Fibroblast of gingiva (primary cell): ENCODE measurements around the gene ZBTB7C.

Experiments used
- DNase-seq: peaks from one replicate; pipeline ENCODE4 v3.0.0-alpha.2; 2011; ENCODE audit warnings: low read depth

ZBTB7C gene

GRCh38 chr18:48019557-48020325 is 389.4 kb downstream of the ZBTB7C start:
- no peak for DNase-seq

GRCh38 chr18:48018851-48019250 is 390.3 kb downstream of the ZBTB7C start:
- no peak for DNase-seq

DNA sequence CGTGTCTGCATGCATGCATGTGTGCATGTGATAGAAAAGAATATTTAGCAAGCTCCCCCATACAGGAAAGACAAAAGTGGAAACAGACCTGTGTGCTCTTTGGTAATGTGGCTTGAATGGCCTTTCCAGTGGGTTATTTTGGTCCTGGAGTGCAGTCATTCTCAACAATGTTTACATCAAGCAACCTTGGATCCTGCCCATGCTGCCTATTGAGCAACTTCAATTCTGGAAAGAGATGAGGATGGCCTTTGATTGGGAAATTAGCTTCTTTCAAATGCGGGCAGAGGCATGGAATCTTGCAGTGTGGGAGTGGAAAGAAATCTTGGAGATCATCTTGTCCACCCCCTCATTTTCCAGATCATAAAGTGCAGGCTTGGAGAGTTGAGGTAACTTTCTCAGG is 391.5 kb downstream of the ZBTB7C start:
- DNase-seq = peak; percentile 93

DNA sequence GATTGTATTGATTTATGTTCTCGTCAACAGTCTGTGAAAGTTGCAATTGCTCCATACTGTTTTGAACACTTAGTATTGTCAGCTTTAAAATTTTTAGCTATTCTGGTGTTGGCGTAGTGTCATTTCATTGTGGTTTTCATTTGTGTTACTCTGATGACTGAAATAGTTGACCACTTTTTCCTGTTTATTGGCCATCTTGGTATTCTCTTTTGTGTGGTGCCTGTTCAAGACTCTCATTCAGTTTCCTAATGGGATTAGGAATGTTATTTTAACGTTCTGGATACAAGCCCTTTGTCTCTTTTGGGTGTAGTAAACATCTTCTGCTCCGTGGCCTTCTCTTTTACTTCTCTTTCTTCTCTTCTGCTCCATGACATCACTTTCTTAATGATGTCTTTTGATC is 396.0 kb downstream of the ZBTB7C start:
- no peak for DNase-seq

DNA sequence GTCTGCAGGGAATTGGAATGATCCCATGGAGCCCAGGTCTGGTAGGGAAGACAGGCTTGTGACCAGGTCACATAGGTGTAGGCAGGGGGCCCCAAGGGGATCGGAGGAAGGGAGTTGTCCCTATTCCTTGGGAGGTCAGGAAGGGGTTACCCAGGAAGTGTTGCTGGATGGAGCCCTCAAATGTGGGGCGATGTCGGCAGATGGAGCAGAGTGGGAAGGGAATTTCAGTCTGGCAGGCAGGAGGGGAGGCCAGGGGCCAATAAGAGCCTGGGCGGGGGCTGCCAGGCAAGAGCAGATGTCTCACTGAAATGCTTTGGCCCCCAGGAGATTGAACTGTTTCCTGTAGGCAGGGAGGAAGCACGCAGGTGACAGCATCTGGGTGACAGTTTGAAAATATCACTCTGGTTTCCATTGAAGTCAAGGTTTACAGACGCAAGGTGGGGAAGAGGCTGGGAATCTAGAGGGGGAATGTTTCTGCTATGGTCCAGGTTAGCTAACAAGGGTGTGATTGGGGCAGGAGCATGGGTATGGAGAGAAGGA is 397.2 kb downstream of the ZBTB7C start:
- DNase-seq = no peak

- no peak for DNase-seq
These were observed 398.9 kb downstream of the ZBTB7C start for GRCh38 chr18:48010264-48010663.

DNA sequence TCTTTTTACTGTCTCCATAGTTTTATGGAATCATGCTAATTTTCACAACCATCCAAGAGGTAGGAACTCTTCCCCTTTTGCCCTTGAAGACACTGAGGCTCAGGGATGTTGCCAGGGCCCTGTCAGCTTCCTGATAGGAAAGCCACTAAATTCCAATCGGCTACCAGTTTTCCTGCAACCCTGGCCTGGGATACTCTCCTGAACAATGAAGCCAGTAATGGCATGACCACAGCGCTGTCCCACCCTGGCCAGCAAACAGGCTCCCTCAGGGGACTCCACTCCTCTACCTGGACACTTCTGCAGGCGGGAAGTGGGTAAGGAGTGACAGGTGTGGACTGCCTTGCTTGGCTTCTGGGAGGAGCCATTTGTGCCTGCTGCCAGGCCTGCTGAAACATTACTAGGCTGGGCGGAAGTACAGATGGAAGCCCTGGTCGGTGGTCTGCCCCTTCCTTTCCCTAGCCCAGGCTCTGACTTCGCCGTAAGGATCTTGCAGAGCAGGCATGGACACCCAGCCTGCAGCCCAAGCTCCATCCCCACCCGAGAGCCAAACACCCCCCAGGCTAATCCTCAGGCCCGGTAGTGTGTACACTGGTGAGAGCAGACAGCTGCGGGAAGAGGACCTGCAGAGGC is 400.0 kb downstream of the ZBTB7C start:
- DNase-seq = no peak

DNA sequence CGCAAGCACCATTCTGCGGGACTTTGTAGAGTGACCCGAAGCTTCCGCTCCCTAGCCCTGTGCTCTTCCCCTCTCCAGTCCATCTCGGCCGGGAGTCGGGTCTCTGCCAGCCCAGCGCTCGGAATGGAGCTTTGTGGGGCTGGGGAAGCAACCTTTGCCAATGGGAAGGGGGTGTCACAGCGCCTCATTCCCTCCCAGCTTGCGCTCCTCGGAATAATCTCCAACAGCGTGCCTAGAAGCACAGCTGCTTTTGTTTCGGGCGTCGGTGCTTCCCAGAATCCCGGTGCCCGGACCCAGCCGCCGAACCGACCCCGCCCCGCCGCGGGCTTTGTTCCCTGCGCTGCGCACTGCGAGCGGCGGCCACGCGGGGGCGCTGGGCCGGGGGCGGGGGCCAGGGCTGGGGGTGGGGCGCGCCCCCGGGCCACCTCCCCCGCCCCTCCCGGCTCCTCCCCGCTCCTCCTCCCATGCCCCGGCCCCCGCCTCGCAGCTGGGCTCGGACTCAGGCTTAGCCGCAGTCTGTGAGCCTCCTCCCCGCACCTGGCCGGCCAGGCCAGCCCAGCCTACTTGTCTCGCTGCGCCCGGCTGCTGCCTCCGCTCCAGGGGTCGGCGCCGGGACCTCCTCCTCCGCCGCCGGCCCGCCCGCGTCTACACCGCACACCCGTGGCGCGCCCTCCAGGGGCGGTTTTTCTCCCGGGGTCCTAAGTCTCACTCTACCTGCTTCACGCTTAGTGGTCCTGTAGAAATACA is 401.1 kb downstream of the ZBTB7C start:
- peak; percentile 71 for DNase-seq

DNA sequence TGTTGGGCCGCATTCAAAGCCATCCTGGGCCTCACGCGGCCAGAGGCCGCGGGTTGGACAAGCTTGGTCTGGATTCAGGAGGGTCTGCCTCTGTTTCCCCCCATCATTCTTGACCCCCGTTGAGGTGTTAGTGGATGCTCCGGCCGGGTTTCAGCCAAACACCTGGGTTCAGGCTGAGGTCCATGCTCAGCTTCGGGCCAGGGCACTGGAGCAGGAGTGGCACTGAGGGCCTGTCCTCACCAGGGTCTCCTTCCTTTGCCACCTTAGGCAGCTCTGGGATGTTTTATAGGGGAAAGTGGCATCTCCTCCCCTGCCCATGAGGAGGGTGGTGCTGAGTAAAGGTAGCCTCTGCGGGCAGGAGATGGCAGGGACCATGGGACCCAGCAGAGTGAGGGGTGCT is 401.8 kb downstream of the ZBTB7C start:
- DNase-seq = no peak

DNA sequence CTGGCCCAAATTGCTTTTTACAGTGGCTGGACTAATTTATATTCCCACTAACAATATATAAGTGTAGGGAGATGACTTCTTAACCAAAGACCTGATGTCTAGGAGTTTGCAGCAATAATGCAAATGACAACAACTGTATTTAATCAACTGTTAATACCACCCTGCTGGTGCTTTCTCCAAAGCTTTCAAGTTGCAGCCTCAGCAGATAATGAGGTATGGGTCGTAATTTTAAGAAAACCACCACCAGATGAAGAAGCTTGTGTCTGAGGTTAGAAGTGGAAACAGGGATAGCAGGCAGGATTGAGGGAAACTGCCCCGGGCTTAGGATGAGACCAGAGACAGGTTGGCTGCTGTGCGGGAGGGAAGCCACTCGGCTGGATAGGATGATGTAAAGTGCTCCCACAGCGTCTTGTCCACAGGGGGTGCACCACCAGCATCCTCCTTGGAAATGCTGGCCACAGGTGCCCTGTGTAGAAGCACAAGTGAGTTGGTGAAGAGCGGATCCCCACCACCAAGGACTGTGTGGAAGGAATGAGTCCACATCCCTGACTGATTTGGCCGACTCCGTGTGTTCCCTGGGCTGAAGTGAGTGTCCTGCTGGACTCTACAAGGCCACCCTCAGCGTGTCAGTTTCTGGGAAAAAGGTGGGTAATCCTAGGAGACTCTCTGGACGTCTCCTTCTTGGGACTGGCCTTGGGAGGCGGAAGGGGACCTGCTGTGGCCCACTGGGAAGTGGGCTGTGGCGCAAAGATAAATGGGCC is 402.6 kb downstream of the ZBTB7C start:
- no peak for DNase-seq

DNA sequence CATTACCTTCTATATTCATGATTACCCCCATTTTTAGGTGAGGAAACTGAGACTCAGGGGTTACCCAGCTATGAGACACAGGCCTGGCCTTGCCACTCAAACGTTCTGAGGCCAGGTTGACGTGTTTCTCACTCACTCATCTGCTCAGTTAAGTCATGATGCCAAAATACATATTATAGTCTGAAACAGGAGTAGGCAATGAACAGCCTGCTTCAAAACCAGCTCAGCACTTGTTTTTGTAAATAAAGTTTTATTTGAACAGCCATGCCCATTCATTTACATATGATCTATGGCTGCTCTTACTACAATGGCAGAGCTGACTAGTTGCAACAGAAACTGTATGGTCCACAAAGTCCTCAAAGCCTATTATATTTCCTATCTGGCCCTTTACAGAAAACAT is 404.6 kb downstream of the ZBTB7C start:
- no peak for DNase-seq

DNA sequence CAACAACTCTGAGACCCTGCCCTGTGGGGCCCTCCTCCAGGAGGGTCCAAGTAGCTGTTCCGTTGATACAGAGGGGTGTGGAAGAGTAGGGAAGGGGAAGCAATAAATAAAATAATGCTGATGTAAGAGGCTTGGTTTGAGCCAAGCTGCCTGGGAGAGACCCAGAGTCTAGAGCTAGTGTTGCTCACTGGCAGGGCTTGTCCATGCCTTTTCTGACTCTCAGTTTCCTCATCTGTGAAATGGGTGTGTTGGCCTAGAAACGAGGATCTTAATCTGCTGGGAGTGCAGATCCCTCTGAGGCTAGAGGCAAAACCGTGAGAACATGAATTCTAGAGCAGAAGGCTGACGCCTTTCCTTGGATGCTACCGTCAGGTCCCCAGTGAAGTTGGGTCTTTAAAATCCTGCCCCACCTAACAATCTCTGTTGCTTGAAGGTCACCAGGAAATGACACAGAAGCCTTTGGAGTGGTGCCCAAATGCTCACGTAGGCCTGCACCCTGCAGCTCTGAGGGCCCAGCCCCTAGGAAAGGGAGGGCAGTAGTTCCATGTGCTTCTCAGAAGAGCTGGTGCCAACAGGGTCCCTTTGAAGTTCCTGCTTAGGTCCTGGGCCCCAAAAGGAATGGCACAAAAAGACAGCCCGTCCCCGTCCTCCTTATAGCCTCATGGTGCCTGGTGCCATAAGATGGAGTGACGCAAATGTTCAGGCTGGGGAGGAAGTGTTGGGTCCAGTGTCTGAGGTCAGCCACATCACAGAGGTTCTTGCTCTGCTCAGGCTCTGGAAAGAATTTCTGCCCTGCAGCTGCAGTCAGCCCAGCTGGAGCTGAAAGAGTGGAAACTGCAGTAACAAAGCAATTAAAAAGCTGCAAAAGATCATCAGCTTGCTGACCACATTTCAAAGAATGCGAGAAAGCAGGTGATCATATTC is 405.5 kb downstream of the ZBTB7C start:
- peak; percentile 65 for DNase-seq

DNA sequence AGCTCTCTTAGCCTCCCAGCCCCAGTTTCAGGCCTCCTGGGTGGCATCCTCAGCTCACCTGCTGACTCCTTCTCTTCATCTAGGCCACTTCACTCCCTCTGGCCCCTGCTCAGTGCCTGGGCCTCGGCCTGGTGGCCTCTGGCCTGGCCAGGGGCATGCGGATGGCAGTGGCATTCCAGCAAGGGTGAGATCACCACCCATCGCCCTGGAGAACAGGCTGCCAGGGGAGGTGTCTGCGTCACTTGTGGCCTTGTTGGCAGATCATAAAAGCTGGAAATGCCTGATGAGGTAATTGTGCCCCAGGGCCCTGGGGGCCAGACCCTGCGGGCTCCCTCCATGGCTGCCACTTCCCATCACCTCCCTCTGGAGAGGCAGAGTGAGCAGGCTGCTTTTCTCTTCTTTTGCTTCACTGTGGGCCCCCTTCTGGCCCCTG is 406.2 kb downstream of the ZBTB7C start:
- peak; percentile 85 for DNase-seq

GRCh38 chr18:48000701-48001100 is 408.5 kb downstream of the ZBTB7C start:
- DNase-seq = no peak

- no peak for DNase-seq
These were observed 409.4 kb downstream of the ZBTB7C start for GRCh38 chr18:47999801-48000248.

GRCh38 chr18:47997338-47997780 is 411.8 kb downstream of the ZBTB7C start:
- no peak for DNase-seq

DNA sequence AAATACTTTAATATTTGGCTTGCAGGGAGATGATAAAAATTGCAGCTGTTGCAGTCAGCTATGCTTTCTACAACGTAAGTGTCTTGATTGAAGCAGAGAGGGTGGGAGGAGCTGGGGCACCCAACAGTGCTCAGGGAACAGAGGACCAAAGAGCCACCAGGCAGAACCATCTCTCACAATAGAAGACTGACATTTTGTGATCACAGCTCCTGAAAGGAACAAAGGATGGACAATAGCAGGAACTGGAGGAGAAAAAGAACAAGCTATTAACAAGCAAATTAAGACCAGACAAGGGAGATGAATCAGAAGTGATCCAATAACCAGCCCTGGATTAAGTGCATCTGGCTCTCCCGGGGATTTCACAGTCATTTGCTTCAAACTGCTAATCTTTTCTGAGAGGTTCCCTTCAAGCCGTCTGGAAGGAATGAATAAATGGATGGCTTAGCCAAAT is 413.1 kb downstream of the ZBTB7C start:
- peak; percentile 32 for DNase-seq

- peak; percentile 14 for DNase-seq
These were observed 413.5 kb downstream of the ZBTB7C start for GRCh38 chr18:47995654-47996053.

- no peak for DNase-seq
These were observed 415.8 kb downstream of the ZBTB7C start for GRCh38 chr18:47993409-47993808.

DNA sequence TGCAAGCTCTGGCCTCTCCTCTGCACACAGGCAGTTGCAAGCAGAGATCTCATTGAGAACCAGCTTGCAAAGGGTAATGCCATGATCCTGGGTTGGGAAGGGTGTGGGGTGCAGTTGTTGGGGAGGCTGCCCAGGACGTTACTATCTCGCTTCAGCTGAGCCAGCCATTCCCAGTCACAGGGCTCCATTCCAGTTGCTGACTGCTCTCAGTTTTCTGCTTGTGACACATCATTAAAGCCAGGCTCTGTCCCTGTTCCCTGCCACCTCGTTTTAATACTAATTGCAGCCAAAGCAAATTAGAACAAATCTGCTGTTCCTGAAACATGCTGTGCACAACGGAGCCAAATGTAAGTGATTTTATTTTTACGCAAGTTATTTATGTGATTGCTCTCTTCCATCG is 416.2 kb downstream of the ZBTB7C start:
- no peak for DNase-seq

- DNase-seq = no peak
These were observed 416.9 kb downstream of the ZBTB7C start for GRCh38 chr18:47992266-47992665.
